Smooth muscle cell (in vitro differentiated cells): Measurements from ENCODE around the gene PCTP. TPM values are rescaled to one million over a fixed set of nuclear protein-coding genes. Genes with fewer than 3 reads are reported as not detected.

ENCODE experiments used
- DNase-seq: peaks from one replicate; lab custom pipeline; 2025; ENCODE audit not compliant: unreplicated experiment; lab: John Stamatoyannopoulos, UW
- H2AFZ ChIP-seq: fragments of 200-600 bp; sonication (generic); 2 replicates; pipeline ENCODE4 v1.6.0; 2016; ENCODE audit warnings: antibody characterized with exemption, low read depth, mild to moderate bottlenecking
- H3F3A ChIP-seq: fragments of 200-600 bp; sonication (generic); 2 replicates; pipeline ENCODE4 v1.6.0; 2017; ENCODE audit warnings: antibody characterized with exemption, low read depth
- H3K27ac ChIP-seq: fragments of 200-600 bp; sonication (generic); 2 replicates; pipeline ENCODE4 v1.5.1; 2016; ENCODE audit warnings: low read depth, mild to moderate bottlenecking
- H3K27me3 ChIP-seq: fragments of 200-600 bp; sonication (generic); 2 replicates; pipeline ENCODE4 v1.6.1; 2016; ENCODE audit warnings: low read depth, mild to moderate bottlenecking
- H3K36me3 ChIP-seq: fragments of 200-600 bp; sonication (generic); 2 replicates; pipeline ENCODE4 v1.5.1; 2016; ENCODE audit warnings: low read depth
- H3K4me1 ChIP-seq: fragments of 200-600 bp; sonication (generic); 2 replicates; pipeline ENCODE4 v1.5.1; 2016; ENCODE audit warnings: low read depth
- H3K4me2 ChIP-seq: fragments of 200-600 bp; sonication (generic); 2 replicates; pipeline ENCODE4 v1.6.0; 2016; ENCODE audit warnings: mild to moderate bottlenecking
- H3K4me3 ChIP-seq: fragments of 200-600 bp; sonication (generic); 2 replicates; pipeline ENCODE4 v1.5.1; 2016; ENCODE audit warnings: mild to moderate bottlenecking
- H3K79me2 ChIP-seq: fragments of 200-600 bp; sonication (generic); 2 replicates; pipeline ENCODE4 v1.6.0; 2016; ENCODE audit warnings: low read depth, mild to moderate bottlenecking
- H3K9ac ChIP-seq: fragments of 200-600 bp; sonication (generic); 2 replicates; pipeline ENCODE4 v1.6.0; 2016; ENCODE audit warnings: low read depth
- H3K9me3 ChIP-seq: fragments of 200-600 bp; sonication (generic); replicated peaks from 2 replicates; pipeline ENCODE4 v1.5.1; 2016; ENCODE audit warnings: low read depth
- H4K20me1 ChIP-seq: fragments of 200-600 bp; sonication (generic); 2 replicates; pipeline ENCODE4 v1.6.0; 2016; ENCODE audit warnings: low read depth
- WGBS: methylation state at CpG from one replicate; pipeline ENCODE4 v1.1.7; 2016; ENCODE audit warnings: low lambda C conversion rate; 5-methylcytosine and 5-hydroxymethylcytosine counted together
- polyA plus RNA-seq: library from polyadenylated mRNA; unstranded; fragments of >200 nt; fragmentation: Nextera tagmentation; extraction: Ambion mirVana; gene quantifications from 2 replicates; pipeline ENCODE4 v1.2.1, GENCODE V29; 2016
- total RNA-seq: library from RNA; depleted of rRNA; stranded (reverse); fragments of >200 nt; gene quantifications from 2 replicates; pipeline ENCODE4 v1.2.3, GENCODE V29; 2014
- TF ChIP-seq, protein P1 (sequence below): fragments of 200-600 bp; sonication (generic); IDR thresholded peaks from 2 replicates; pipeline ENCODE4 v1.5.1; 2017; ENCODE audit warnings: borderline replicate concordance, mild to moderate bottlenecking, antibody characterized with exemption; ENCODE audit not compliant: insufficient read depth, poor library complexity, severe bottlenecking

PCTP gene
- total and polyA plus RNA-seq, 2 experiments from 2014 or later = 14.4 to 15.1 TPM

DNA sequence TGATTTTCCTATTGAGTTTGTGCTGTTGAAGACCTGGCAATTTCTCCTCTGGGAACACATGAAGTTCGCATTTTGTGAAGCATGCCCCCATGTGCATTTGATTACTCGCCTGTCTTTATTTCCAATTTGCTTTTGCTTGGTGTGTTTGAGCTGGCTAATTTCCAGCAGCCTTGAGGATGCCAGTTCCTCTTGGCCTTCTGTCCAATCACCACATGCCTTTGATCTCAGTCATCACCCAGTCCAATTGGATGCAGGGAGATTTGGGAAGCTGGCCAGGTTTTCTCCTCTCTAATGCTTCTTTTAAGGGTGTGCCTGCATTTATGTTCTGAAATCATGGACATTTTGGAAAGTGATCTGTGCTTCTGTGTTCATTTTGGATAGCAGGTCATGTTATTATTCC, 24.4 kb upstream of the PCTP start:
- TF ChIP-seq, protein P1, sequence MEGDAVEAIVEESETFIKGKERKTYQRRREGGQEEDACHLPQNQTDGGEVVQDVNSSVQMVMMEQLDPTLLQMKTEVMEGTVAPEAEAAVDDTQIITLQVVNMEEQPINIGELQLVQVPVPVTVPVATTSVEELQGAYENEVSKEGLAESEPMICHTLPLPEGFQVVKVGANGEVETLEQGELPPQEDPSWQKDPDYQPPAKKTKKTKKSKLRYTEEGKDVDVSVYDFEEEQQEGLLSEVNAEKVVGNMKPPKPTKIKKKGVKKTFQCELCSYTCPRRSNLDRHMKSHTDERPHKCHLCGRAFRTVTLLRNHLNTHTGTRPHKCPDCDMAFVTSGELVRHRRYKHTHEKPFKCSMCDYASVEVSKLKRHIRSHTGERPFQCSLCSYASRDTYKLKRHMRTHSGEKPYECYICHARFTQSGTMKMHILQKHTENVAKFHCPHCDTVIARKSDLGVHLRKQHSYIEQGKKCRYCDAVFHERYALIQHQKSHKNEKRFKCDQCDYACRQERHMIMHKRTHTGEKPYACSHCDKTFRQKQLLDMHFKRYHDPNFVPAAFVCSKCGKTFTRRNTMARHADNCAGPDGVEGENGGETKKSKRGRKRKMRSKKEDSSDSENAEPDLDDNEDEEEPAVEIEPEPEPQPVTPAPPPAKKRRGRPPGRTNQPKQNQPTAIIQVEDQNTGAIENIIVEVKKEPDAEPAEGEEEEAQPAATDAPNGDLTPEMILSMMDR = no peak
- H3K36me3 ChIP-seq = no peaks in the 10 kb centered on the region
- H3K27me3 ChIP-seq = no peaks in the 10 kb centered on the region
- WGBS = 74% methylated on average over 2 of the region's 2 CpGs
- H3K4me1 ChIP-seq = peaks cover 42% of the 10 kb centered on the region
- no peak overlapping the region for H2AFZ ChIP-seq
- no peak overlapping the region for H3K9ac ChIP-seq
- H3K4me2 ChIP-seq = no peak overlapping the region
- H4K20me1 ChIP-seq = no peaks in the 10 kb centered on the region
- no peaks in the 10 kb centered on the region for H3K79me2 ChIP-seq
- no peak overlapping the region for H3K4me3 ChIP-seq
- peaks cover 52% of the 10 kb centered on the region for H3F3A ChIP-seq
- H3K9me3 ChIP-seq = no peaks in the 10 kb centered on the region
- DNase-seq = no peak
- H3K27ac ChIP-seq = no peak overlapping the region

DNA sequence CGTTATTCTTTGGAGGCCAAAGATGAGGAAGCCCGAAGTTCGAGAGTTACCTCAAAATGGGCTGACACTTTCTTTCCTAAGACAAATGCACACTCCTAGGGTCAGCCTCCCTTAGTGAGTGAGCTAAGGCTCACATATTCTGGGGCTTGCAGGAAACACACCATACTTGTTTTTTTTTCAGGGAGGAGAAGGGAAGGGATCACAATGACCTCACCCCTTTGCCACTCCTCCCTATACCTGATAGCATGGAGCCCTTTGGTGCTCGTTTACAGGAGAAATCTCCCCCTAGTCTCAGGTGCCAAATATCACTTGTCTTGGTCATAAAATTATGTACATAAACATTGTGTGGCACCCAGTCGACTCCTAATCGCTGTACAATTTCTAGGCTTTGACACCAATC, 23.6 kb upstream of the PCTP start:
- H3K4me1 ChIP-seq = peaks cover 42% of the 10 kb centered on the region
- H3K27ac ChIP-seq = no peak overlapping the region
- DNase-seq = no peak
- no peaks in the 10 kb centered on the region for H3K79me2 ChIP-seq
- WGBS = 87% methylated on average over 6 of the region's 6 CpGs
- H3K9me3 ChIP-seq = no peaks in the 10 kb centered on the region
- TF ChIP-seq, protein P1 = no peak
- no peak overlapping the region for H3K9ac ChIP-seq
- H3K4me3 ChIP-seq = no peak overlapping the region
- H3F3A ChIP-seq = peaks cover 59% of the 10 kb centered on the region
- H2AFZ ChIP-seq = no peak overlapping the region
- H4K20me1 ChIP-seq = no peaks in the 10 kb centered on the region
- H3K27me3 ChIP-seq = no peaks in the 10 kb centered on the region
- H3K4me2 ChIP-seq = no peak overlapping the region
- no peaks in the 10 kb centered on the region for H3K36me3 ChIP-seq

DNA sequence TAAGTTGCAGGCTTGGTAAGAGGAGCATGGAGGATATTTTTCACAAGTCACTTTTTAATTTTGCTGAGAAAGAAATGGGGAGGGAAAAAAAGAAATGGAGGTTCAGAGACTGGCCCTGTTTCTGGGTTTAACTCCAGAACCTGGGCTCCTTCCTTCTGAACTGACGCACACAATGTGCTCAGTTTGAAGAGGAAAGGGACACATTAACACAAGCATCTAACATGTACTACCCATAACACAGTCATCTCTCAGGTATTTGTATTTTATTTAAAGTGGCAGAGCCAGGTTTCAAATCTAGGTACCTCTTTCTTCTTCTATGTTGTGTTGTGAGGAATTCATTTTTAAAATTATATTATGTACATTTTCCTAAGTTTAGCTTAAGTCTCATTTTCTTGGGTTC, 22.9 kb upstream of the PCTP start:
- no peaks in the 10 kb centered on the region for H4K20me1 ChIP-seq
- WGBS = 63% methylated on average over 1 of the region's 1 CpG
- H3K4me2 ChIP-seq = peak overlapping the region; percentile 67
- no peak overlapping the region for H3K9ac ChIP-seq
- no peaks in the 10 kb centered on the region for H3K9me3 ChIP-seq
- H3K79me2 ChIP-seq = no peaks in the 10 kb centered on the region
- TF ChIP-seq, protein P1 = no peak
- H3K36me3 ChIP-seq = no peaks in the 10 kb centered on the region
- peak overlapping the region; percentile 14 for H2AFZ ChIP-seq
- H3K4me3 ChIP-seq = no peak overlapping the region
- peak overlapping the region; percentile 5 for H3K27ac ChIP-seq
- peaks cover 44% of the 10 kb centered on the region for H3K4me1 ChIP-seq
- no peak for DNase-seq
- no peaks in the 10 kb centered on the region for H3K27me3 ChIP-seq
- H3F3A ChIP-seq = peaks cover 60% of the 10 kb centered on the region

DNA sequence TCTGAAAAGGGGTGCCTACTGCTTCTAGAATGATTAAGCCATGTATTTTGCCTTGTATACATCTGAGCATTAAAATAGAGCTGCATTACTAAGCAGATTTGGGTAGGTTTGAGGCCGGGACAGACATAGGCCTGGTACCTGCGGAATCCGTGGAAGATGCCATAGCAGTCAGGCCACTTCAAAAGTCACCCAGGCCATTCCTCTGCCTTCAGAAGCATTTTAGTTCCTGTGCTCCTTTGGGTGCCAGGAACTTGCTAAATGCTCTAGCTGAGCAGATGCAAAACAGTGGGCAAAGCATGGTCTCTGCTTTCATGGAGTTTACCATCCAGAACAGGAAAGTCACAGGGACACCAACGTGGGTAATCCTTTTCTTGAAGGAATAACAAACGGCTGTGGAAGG, 22.5 kb upstream of the PCTP start:
- DNase-seq = no peak
- WGBS = 62% methylated on average over 5 of the region's 5 CpGs
- H3K9ac ChIP-seq = no peak overlapping the region
- peaks cover 60% of the 10 kb centered on the region for H3F3A ChIP-seq
- no peaks in the 10 kb centered on the region for H3K36me3 ChIP-seq
- TF ChIP-seq, protein P1 = no peak
- H3K9me3 ChIP-seq = no peaks in the 10 kb centered on the region
- peak overlapping the region; percentile 67 for H3K4me2 ChIP-seq
- peaks cover 44% of the 10 kb centered on the region for H3K4me1 ChIP-seq
- no peaks in the 10 kb centered on the region for H3K27me3 ChIP-seq
- peak overlapping the region; percentile 14 for H2AFZ ChIP-seq
- peak overlapping the region; percentile 5 for H3K27ac ChIP-seq
- no peaks in the 10 kb centered on the region for H3K79me2 ChIP-seq
- no peaks in the 10 kb centered on the region for H4K20me1 ChIP-seq
- no peak overlapping the region for H3K4me3 ChIP-seq
